ENCODE measurements around the gene NOL8.

NOL8 gene

GRCh38 chr9:92254381-92255337, 70.5 kb downstream of the NOL8 start:
- H3K36me3 ChIP-seq (ENCODE audit: control insufficient read depth in 2 of 2, insufficient read depth in 1 of 2, low read length in 2 of 2): peaks cover 24 to 97% of the 10 kb centered on the region in 2 experiments
- CTCF ChIA-PET: interaction anchor here (1.2 kb wide), 1 partner anchor 114 kb away, joined by 5 read pairs; no protein-coding TSS in a partner anchor
- H3K4me1 ChIP-seq (ENCODE audit: control insufficient read depth, insufficient read depth, low read length): no peaks in the 10 kb centered on the region
- POLR2A ChIA-PET: interaction anchor here (1.0 kb wide), 1 partner anchor 12 kb away, joined by 3 read pairs; no protein-coding TSS in a partner anchor
- H3K9me3 ChIP-seq (ENCODE audit: control insufficient read depth, insufficient read depth, low read depth, low read length): no peaks in the 10 kb centered on the region
- H3K4me3 ChIP-seq (ENCODE audit: low read depth, low read length): no peak overlapping the region
- H3K27ac ChIP-seq (ENCODE audit: extremely low read depth, low read depth, low read length): no peak overlapping the region
- TF ChIP-seq ZFP3 (tag by site-specific recombination; IDR thresholded peaks at IDR 0.05; ENCODE audit: low read depth): no peak

GRCh38 chr9:92253656-92254055, 71.5 kb downstream of the NOL8 start:
- H3K4me3 ChIP-seq (ENCODE audit: low read depth, low read length): no peak overlapping the region
- H3K9me3 ChIP-seq (ENCODE audit: control insufficient read depth, insufficient read depth, low read depth, low read length): no peaks in the 10 kb centered on the region
- H3K4me1 ChIP-seq (ENCODE audit: control insufficient read depth, insufficient read depth, low read length): no peaks in the 10 kb centered on the region
- TF ChIP-seq SCRT1 (tag by site-specific recombination; IDR thresholded peaks at IDR 0.05; ENCODE audit: borderline replicate concordance) (no peak), ZNF548 (tag by site-specific recombination; IDR thresholded peaks at IDR 0.05) (no peak), ZNF560 (tag by site-specific recombination; IDR thresholded peaks at IDR 0.05; ENCODE audit: borderline replicate concordance) (no peak), ZNF121 (tag by site-specific recombination; IDR thresholded peaks at IDR 0.05) (no peak), HOXA7 (CRISPR knock-in tag; IDR thresholded peaks at IDR 0.05; ENCODE audit: borderline replicate concordance) (no peak), ZNF426 (tag by site-specific recombination; IDR thresholded peaks at IDR 0.05) (no peak), ZNF521 (tag by site-specific recombination; IDR thresholded peaks at IDR 0.05) (no peak), HIC1 (tag by site-specific recombination; IDR thresholded peaks at IDR 0.05) (no peak), ZNF423 (tag by site-specific recombination; IDR thresholded peaks at IDR 0.05) (no peak), GLI4 (tag by site-specific recombination; IDR thresholded peaks at IDR 0.05) (no peak), ZFP41 (tag by site-specific recombination; IDR thresholded peaks at IDR 0.05; ENCODE audit: borderline replicate concordance) (no peak), WT1 (tag by site-specific recombination; IDR thresholded peaks at IDR 0.05) (no peak), ZNF449 (tag by site-specific recombination; IDR thresholded peaks at IDR 0.05) (no peak), ZNF558 (tag by site-specific recombination; IDR thresholded peaks at IDR 0.05) (no peak), ZNF488 (tag by site-specific recombination; IDR thresholded peaks at IDR 0.05) (no peak), ZNF155 (tag by site-specific recombination; IDR thresholded peaks at IDR 0.05) (no peak), ZEB2 (tag by site-specific recombination; IDR thresholded peaks at IDR 0.05) (no peak), ZNF514 (tag by site-specific recombination; IDR thresholded peaks at IDR 0.05) (no peak), ZNF221 (tag by site-specific recombination; IDR thresholded peaks at IDR 0.05; ENCODE audit: borderline replicate concordance) (no peak)
- ChIA-PET CTCF (interaction anchor here (0.9 to 1.2 kb wide), 2 partner anchors 113 to 115 kb away, joined by 3 to 5 read pairs; no protein-coding TSS in a partner anchor), POLR2A (interaction anchor here (1.0 kb wide), 1 partner anchor 11 kb away, joined by 3 read pairs; no protein-coding TSS in a partner anchor)
- H3K36me3 ChIP-seq (ENCODE audit: control insufficient read depth in 2 of 2, insufficient read depth in 1 of 2, low read length in 2 of 2): peaks cover 31 to 96% of the 10 kb centered on the region in 2 experiments
- H3K27ac ChIP-seq (ENCODE audit: extremely low read depth, low read depth, low read length): no peak overlapping the region

Data from HEK293 (cell line).